Keratinocyte (primary cell): Measurements from ENCODE around the gene RBM26. TPM values are rescaled to one million over a fixed set of nuclear protein-coding genes. Genes with fewer than 3 reads are reported as not detected.

Experiments
- DNase-seq: peaks from one replicate; pipeline ENCODE4 v3.0.0-alpha.2; 2011; ENCODE audit warnings: low read depth, missing footprints, low spot score
- FAIRE-seq: peaks from 2 replicates; lab custom pipeline; 2011; peaks lifted over from hg19 to GRCh38; lab: Jason Lieb, UNC
- H2AFZ ChIP-seq: 2 replicates; pipeline ENCODE4 v1.6.0; 2012; ENCODE audit warnings: low read length, control low read depth, inconsistent platforms; ENCODE audit not compliant: control insufficient read depth
- H3K27ac ChIP-seq: 2 replicates; pipeline ENCODE4 v1.5.1; 2011; ENCODE audit warnings: low read length; ENCODE audit not compliant: control insufficient read depth, insufficient read depth
- H3K27me3 ChIP-seq: 3 replicates; pipeline ENCODE4 v1.6.0; 2011; ENCODE audit warnings: low read length; ENCODE audit not compliant: control insufficient read depth, insufficient read depth; ENCODE audit errors: extremely low read depth
- H3K36me3 ChIP-seq, 2 experiments: 2 replicates in 1 of 2; 3 replicates in 1 of 2; pipeline ENCODE4 v1.5.1; 2011; ENCODE audit warnings: low read length in 2 of 2, mild to moderate bottlenecking in 1 of 2; ENCODE audit not compliant: control insufficient read depth in 2 of 2, insufficient read depth in 2 of 2; ENCODE audit errors: extremely low read depth in 1 of 2
- H3K4me1 ChIP-seq: 3 replicates; pipeline ENCODE4 v1.5.1; 2011; ENCODE audit warnings: low read length; ENCODE audit not compliant: control insufficient read depth, insufficient read depth; ENCODE audit errors: extremely low read depth
- H3K4me2 ChIP-seq: 3 replicates; pipeline ENCODE4 v1.6.0; 2011; ENCODE audit warnings: low read depth, low read length; ENCODE audit not compliant: control insufficient read depth, insufficient read depth; ENCODE audit errors: extremely low read depth
- H3K4me3 ChIP-seq, 3 experiments: fragments of 200-600 bp in 1 of 3; sonication (generic) in 1 of 3; 2 replicates in 2 of 3; 3 replicates in 1 of 3; pipeline ENCODE4 v1.5.1; 2011 to 2016; ENCODE audit warnings: low read length in 3 of 3, mild to moderate bottlenecking in 3 of 3, control low read depth in 2 of 3, inconsistent platforms in 1 of 3, low read depth in 1 of 3, mixed read lengths in 1 of 3, mixed run types in 1 of 3, moderate library complexity in 1 of 3; ENCODE audit not compliant: control insufficient read depth in 2 of 3, insufficient read depth in 2 of 3; ENCODE audit errors: extremely low read depth in 1 of 3
- H3K79me2 ChIP-seq: 2 replicates; pipeline ENCODE4 v1.6.0; 2012; ENCODE audit warnings: low read length; ENCODE audit not compliant: control insufficient read depth, insufficient read depth
- H3K9ac ChIP-seq: 3 replicates; pipeline ENCODE4 v1.6.0; 2011; ENCODE audit warnings: low read length; ENCODE audit not compliant: control insufficient read depth, insufficient read depth; ENCODE audit errors: extremely low read depth
- H3K9me1 ChIP-seq: 3 replicates; pipeline ENCODE4 v1.6.0; 2011; ENCODE audit warnings: low read length; ENCODE audit not compliant: control insufficient read depth, insufficient read depth; ENCODE audit errors: extremely low read depth
- H3K9me3 ChIP-seq: 2 replicates; pipeline ENCODE4 v1.5.1; 2012; ENCODE audit warnings: low read depth, low read length; ENCODE audit not compliant: control insufficient read depth
- H4K20me1 ChIP-seq: 3 replicates; pipeline ENCODE4 v1.6.0; 2011; ENCODE audit warnings: low read length; ENCODE audit not compliant: control insufficient read depth, insufficient read depth; ENCODE audit errors: extremely low read depth
- CTCF ChIP-seq, 3 experiments: IDR thresholded peaks in 1 of 3; conservative IDR thresholded peaks in 1 of 3; optimal IDR thresholded peaks in 1 of 3; 2 replicates in 2 of 3; 3 replicates in 1 of 3; pipeline versions ENCODE3 to v1.5.1; 2011; ENCODE audit warnings: low read length in 3 of 3, mild to moderate bottlenecking in 3 of 3, moderate library complexity in 2 of 3, control low read depth in 1 of 3, inconsistent platforms in 1 of 3; ENCODE audit not compliant: insufficient read depth in 2 of 3; ENCODE audit errors: extremely low read depth in 1 of 3
- EZH2 ChIP-seq: IDR thresholded peaks from one replicate; pipeline ENCODE4 v1.6.1; 2012; ENCODE audit warnings: inconsistent platforms, mild to moderate bottlenecking, low read length, moderate library complexity
- dilution Hi-C: fragments of 300-500 bp; cut with MboI; formaldehyde crosslinking; loops from one replicate; pipeline ENCODE4 v1.7.0; 2020; ENCODE audit warnings: low sequenced_read_pairs; ENCODE audit not compliant: extremely low pct_ligation_motif_present
- polyA plus RNA-seq, 5 experiments: library from polyadenylated mRNA; depleted of rRNA in 3 of 5; stranded (reverse) in 3 of 5; stranded (forward) in 1 of 5; unstranded in 1 of 5; fragments of >200 nt; gene quantifications; 1 replicate in 1 of 5; 2 replicates in 3 of 5; 3 replicates in 1 of 5; pipeline versions ENCODE4 v1.2.1 to v1.2.3, GENCODE V29; 2011 to 2012; ENCODE audit warnings: missing spikeins in 2 of 5, low read depth in 1 of 5, low replicate concordance in 1 of 5

RBM26 gene
- polyA plus RNA-seq, 1 donor (not counting 4 experiments of a cell fraction or from before 2014, with no cell fraction given) = 28.4 TPM

DNA sequence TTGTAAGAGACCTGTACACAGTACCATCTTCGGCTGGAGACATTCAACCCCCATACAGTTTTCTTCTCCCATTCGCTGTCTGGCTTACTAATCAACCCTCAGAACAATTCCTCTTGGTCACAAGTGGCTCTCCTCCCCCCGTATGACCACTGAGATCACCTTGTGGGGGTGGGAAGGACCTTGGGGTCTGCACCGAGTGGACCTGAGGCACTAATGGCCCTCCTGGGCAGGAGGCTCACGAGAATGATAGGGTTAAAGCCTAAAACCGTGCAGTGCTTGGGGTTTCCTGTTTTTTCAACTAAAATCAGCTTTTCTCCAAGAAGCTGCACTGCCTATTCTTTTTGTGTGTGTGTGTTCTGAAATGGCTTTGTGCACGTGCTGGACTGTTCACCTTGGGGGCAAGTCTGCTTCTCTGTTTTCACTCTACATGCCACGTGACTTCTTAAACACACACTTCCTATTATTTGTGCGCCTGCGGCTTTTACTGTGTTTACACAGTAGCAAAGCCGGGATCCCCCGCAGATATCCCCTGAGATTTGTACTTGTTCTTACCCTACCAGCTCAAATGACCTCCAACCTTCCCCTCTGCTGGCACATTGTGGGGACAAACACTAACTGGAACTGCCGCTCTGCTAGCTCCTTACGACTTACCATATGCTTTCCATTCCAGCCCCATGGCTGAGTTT is 12.3 kb downstream of the RBM26 start:
- DNase-seq (no peak), FAIRE-seq (no peak)
- Histone ChIP-seq H3K36me3 (peaks cover 2 to 8% of the 10 kb centered on the region in 2 experiments), H3K4me2 (peak overlapping the region; percentile 17), H2AFZ (no peak overlapping the region), H4K20me1 (peaks cover 33% of the 10 kb centered on the region), H3K9me1 (no peaks in the 10 kb centered on the region), H3K27me3 (no peaks in the 10 kb centered on the region), H3K9me3 (no peaks in the 10 kb centered on the region), H3K9ac (no peak overlapping the region), H3K4me3 (no peak overlapping the region), H3K4me1 (peaks cover 12% of the 10 kb centered on the region), H3K27ac (no peak overlapping the region), H3K79me2 (peaks cover 76% of the 10 kb centered on the region)
- TF ChIP-seq EZH2 (no peak), CTCF (optimal IDR thresholded peaks at IDR 0.05 in 1 of 3, IDR thresholded peaks at IDR 0.05 in 1 of 3, conservative IDR thresholded peaks at IDR 0.05 in 1 of 3; ENCODE audit: extremely low read depth in 1 of 3, insufficient read depth in 2 of 3, low read length in 3 of 3) (no peak)
- dilution Hi-C loops = no loop called here

DNA sequence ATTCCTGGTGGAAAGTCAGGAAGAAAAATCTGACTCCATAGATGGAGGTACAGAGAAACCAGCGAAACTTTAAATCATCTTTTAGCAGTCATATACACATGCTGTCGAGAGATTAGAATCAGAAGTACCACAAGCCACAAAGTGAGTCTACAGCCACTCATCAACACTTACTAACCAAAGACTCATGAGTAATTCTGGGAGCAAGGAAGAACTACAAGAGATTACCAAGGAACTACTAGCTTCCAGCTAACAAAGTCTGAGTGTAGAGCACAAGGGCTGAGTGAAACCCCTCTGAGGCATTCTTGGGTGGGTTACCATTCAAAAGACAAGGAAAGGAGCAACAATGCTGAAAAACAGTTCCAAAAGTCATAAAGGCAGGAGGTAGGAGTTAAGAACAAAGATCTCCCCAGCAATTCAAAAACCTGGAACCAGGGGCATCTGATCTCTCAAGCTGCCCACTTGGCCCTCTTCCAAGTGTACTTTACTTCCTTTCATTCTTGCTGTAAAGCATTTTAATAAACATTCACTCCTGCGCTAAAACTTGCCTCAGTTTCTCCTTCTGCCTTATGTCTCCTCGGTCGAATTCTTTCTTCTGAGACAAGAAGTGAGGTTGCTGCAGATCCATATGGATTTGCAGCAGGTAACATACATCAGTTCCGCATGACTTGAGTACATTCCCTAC is 13.0 kb downstream of the RBM26 start:
- TF ChIP-seq EZH2 (no peak), CTCF (optimal IDR thresholded peaks at IDR 0.05 in 1 of 3, IDR thresholded peaks at IDR 0.05 in 1 of 3, conservative IDR thresholded peaks at IDR 0.05 in 1 of 3; ENCODE audit: extremely low read depth in 1 of 3, insufficient read depth in 2 of 3, low read length in 3 of 3) (no peak)
- Histone ChIP-seq H4K20me1 (peaks cover 33% of the 10 kb centered on the region), H3K9ac (no peak overlapping the region), H2AFZ (no peak overlapping the region), H3K27ac (no peak overlapping the region), H3K27me3 (no peaks in the 10 kb centered on the region), H3K79me2 (peaks cover 75% of the 10 kb centered on the region), H3K9me3 (no peaks in the 10 kb centered on the region), H3K4me3 (no peak overlapping the region), H3K4me1 (peaks cover 12% of the 10 kb centered on the region), H3K4me2 (peak overlapping the region; percentile 17), H3K9me1 (no peaks in the 10 kb centered on the region), H3K36me3 (peaks cover 2 to 8% of the 10 kb centered on the region in 2 experiments)
- FAIRE-seq (peak; percentile 67), DNase-seq (no peak)
- dilution Hi-C loops = no loop called here
